GM18508 (cell line): ENCODE data around the gene CCDC24.

ENCODE experiments used
- ATAC-seq: cut with Tn5 transposase; IDR thresholded peaks from one replicate; pipeline ENCODE4 v1.9.1; 2021; ENCODE audit warnings: moderate number of reproducible peaks; ENCODE audit not compliant: insufficient read depth, unreplicated experiment

CCDC24 gene

GRCh38 chr1:43962324-43962723 is 29.1 kb upstream of the CCDC24 start:
- no peak for ATAC-seq

GRCh38 chr1:43963006-43963405 is 28.4 kb upstream of the CCDC24 start:
- no peak for ATAC-seq

GRCh38 chr1:43963890-43964289 is 27.5 kb upstream of the CCDC24 start:
- ATAC-seq = no peak

- ATAC-seq = no peak
Observed at GRCh38 chr1:43965316-43965715, 26.1 kb upstream of the CCDC24 start.

GRCh38 chr1:43968348-43968948 is 23.0 kb upstream of the CCDC24 start:
- ATAC-seq = no peak

GRCh38 chr1:43969416-43969745 is 22.0 kb upstream of the CCDC24 start:
- ATAC-seq = no peak

- ATAC-seq = peak; percentile 42
Observed at GRCh38 chr1:43969746-43970466, 21.5 kb upstream of the CCDC24 start, which contains the start of gene DPH2. Gene DPH2, plus strand, starts transcription at chr1:43970010. Its CDS starts 166 bp downstream, at chr1:43970176.

- no peak for ATAC-seq
Observed at GRCh38 chr1:43970502-43970901, 20.9 kb upstream of the CCDC24 start.

GRCh38 chr1:43970911-43971310 is 20.5 kb upstream of the CCDC24 start:
- ATAC-seq = no peak

GRCh38 chr1:43971336-43971980 is 19.9 kb upstream of the CCDC24 start:
- no peak for ATAC-seq

GRCh38 chr1:43973981-43974442 is 17.4 kb upstream of the CCDC24 start:
- no peak for ATAC-seq

GRCh38 chr1:43974443-43975248 is 16.8 kb upstream of the CCDC24 start, which contains the start of gene ATP6V0B:
Gene ATP6V0B, plus strand, starts transcription at chr1:43974960. Its CDS starts 81 bp downstream, at chr1:43975041.
- ATAC-seq = no peak

- ATAC-seq = no peak
Observed at GRCh38 chr1:43975249-43975961, 16.0 kb upstream of the CCDC24 start.

GRCh38 chr1:43976045-43976444 is 15.4 kb upstream of the CCDC24 start:
- ATAC-seq = no peak

- no peak for ATAC-seq
Observed at GRCh38 chr1:43976890-43977289, 14.5 kb upstream of the CCDC24 start.

GRCh38 chr1:43977376-43978263 is 13.8 kb upstream of the CCDC24 start:
- ATAC-seq = no peak

GRCh38 chr1:43978264-43978550 is 13.2 kb upstream of the CCDC24 start:
- ATAC-seq = no peak

GRCh38 chr1:43978551-43979260 is 12.7 kb upstream of the CCDC24 start, which contains the start of gene B4GALT2:
Gene B4GALT2, plus strand, starts transcription at chr1:43979210. Its CDS starts 1,951 bp downstream, at chr1:43981161.
- no peak for ATAC-seq

GRCh38 chr1:43979261-43979527 is 12.2 kb upstream of the CCDC24 start:
- ATAC-seq = no peak
